Measurements from ENCODE around the gene ATAD3C.

- TF ChIP-seq POLR2AphosphoS5 (IDR thresholded peaks at IDR 0.05) (peak in 1 of 3 donors; percentile 2), CTCF (IDR thresholded peaks at IDR 0.05 in 8 of 11, conservative IDR thresholded peaks at IDR 0.05 in 3 of 11) (no peak), POLR2A (IDR thresholded peaks at IDR 0.05) (no peak)
Observed at GRCh38 chr1:1401457-1402010, 48.0 kb upstream of the ATAD3C start.

All from spleen (tissue), 7 donors.